Osteocyte (in vitro differentiated cells): Measurements from ENCODE around the gene CPN2. TPM values are rescaled to one million over a fixed set of nuclear protein-coding genes. Genes with fewer than 3 reads are reported as not detected.

Experiments
- DNase-seq: peaks from one replicate; pipeline ENCODE4 v3.0.0; 2021; ENCODE audit warnings: mixed read lengths; ENCODE audit not compliant: unreplicated experiment; ENCODE audit errors: extremely low spot score
- H3K27ac Mint-ChIP-seq: one replicate; pipeline ENCODE4 v1.8.0; 2021; ENCODE audit warnings: mild to moderate bottlenecking, mixed read lengths; ENCODE audit not compliant: unreplicated experiment
- H3K27me3 Mint-ChIP-seq: one replicate; pipeline ENCODE4 v1.8.0; 2021; ENCODE audit warnings: mixed read lengths; ENCODE audit not compliant: unreplicated experiment
- H3K36me3 Mint-ChIP-seq: one replicate; pipeline ENCODE4 v1.8.0; 2021; ENCODE audit warnings: mixed read lengths; ENCODE audit not compliant: unreplicated experiment
- H3K4me1 Mint-ChIP-seq: one replicate; pipeline ENCODE4 v1.8.0; 2021; ENCODE audit warnings: mixed read lengths; ENCODE audit not compliant: unreplicated experiment
- H3K4me3 Mint-ChIP-seq: one replicate; pipeline ENCODE4 v1.8.0; 2021; ENCODE audit warnings: mild to moderate bottlenecking, moderate library complexity, mixed read lengths; ENCODE audit not compliant: unreplicated experiment
- H3K9me3 Mint-ChIP-seq: one replicate; pipeline ENCODE4 v1.8.0; 2021; ENCODE audit warnings: mixed read lengths; ENCODE audit not compliant: unreplicated experiment
- CTCF ChIP-seq: fragments of 200-600 bp; sonication (generic); IDR thresholded peaks from 2 replicates; pipeline ENCODE4 v1.5.0; 2021; ENCODE audit warnings: antibody characterized with exemption, mild to moderate bottlenecking, moderate library complexity
- total RNA-seq: library from RNA; stranded (reverse); gene quantifications from 2 replicates; pipeline ENCODE4 v1.2.1, GENCODE V29; 2021

CPN2 gene
- total RNA-seq, 1 donor from 2014 or later, result not detected

DNA sequence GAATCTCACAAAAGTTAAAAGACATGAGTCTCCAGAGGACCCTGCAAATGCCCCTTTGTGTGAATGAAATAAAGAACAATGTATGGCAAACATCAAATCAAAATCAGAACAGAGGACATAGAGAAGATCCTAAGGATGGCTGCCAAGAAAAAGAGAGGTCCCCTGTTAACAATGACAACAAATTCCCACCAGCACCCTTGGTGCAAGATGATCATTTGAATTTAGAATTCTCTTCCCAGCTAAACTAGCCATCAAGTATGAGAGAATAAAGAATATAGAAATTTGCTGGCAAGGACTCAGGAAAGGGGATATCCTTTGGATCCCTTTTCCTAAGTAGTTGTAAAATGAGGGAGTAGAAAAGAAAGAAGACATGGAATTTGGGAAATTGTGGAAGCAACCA lies 39.7 kb upstream of the CPN2 start:
- H3K9me3 Mint-ChIP-seq, result peaks cover 17% of the 10 kb centered on the region
- no peak for TF ChIP-seq CTCF
- H3K4me3 Mint-ChIP-seq, result no peak overlapping the region
- H3K27me3 Mint-ChIP-seq, result peaks cover 33% of the 10 kb centered on the region
- H3K36me3 Mint-ChIP-seq, result peaks cover 8% of the 10 kb centered on the region
- no peaks in the 10 kb centered on the region for H3K4me1 Mint-ChIP-seq
- DNase-seq, result no peak
- no peak overlapping the region for H3K27ac Mint-ChIP-seq

DNA sequence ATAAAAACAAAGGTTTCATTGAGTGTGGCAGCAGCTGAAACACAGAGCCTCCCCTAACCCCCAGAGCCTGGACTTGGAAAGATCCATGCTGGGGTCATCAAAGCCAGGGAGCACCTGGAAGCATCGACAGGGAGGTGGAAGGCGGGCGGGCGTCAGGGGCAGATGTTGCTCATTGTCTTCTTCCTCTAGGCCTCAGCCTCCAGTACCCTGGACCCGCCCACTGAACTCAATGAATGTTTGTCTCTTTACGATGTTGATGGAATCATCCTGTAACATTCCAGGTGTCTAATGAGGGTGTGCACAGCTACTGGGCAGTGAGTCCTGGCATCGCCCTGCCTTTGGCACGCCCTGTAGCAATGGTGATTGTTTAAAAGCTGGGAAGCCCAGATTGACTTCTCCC lies 38.1 kb upstream of the CPN2 start:
- Mint-ChIP-seq H3K36me3 (peaks cover 8% of the 10 kb centered on the region), H3K27ac (no peak overlapping the region), H3K4me1 (no peaks in the 10 kb centered on the region), H3K4me3 (no peak overlapping the region), H3K9me3 (peaks cover 17% of the 10 kb centered on the region), H3K27me3 (peaks cover 33% of the 10 kb centered on the region)
- no peak for DNase-seq
- TF ChIP-seq CTCF, result no peak

DNA sequence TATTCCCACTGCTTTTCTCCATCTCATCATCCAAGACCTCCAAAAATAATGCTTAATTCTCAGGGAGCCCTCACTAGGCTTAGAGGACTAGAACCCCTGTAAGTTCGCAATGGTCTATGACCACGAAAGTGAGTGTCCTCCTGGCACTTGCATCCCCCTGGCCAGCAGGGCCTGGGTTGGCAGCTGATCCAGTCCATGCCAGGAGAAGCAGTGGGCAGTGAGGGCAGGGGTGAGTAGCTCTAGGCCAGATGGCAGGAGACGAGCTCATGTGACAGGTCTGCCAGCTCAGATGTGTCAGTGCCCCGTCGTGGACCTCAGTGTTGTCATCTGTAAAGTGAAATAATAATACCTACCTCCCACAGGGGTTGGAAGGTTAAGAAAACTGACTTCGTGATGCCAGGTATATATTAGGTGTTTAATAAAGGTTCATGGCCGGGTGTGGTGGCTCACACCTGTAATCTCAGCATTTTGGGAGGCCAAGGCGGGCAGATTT lies 36.8 kb upstream of the CPN2 start:
- H3K4me3 Mint-ChIP-seq, result no peak overlapping the region
- H3K27me3 Mint-ChIP-seq, result peaks cover 42% of the 10 kb centered on the region

DNA sequence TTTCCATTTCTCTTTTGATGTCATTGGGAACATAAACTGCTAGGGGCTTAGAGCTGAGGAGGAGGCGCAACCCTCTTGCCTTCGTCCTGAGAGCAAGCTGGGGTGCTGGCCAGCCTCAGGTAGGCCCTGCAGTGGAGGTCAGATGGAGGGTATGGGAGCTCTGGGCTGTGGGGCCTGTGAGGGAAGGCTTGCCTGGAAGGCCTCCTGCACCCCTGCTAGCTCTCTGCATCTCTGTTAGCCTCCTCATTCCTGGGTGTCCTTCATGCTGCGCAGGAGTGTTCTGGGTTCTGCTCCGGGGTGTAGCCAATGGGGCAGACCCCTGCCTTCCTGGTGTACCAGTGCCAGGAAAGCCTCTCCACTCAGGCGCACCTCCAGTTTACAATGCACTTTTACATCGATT lies 36.1 kb upstream of the CPN2 start:
- peak; percentile 60 for DNase-seq
- Mint-ChIP-seq H3K9me3 (peaks cover 17% of the 10 kb centered on the region), H3K27me3 (peaks cover 46% of the 10 kb centered on the region), H3K27ac (no peak overlapping the region), H3K36me3 (peaks cover 8% of the 10 kb centered on the region), H3K4me3 (no peak overlapping the region), H3K4me1 (no peaks in the 10 kb centered on the region)
- TF ChIP-seq CTCF, result no peak

More for the DNA sequence above, 36.8 kb upstream of the CPN2 start:
- TF ChIP-seq CTCF, result no peak
- H3K4me1 Mint-ChIP-seq, result no peaks in the 10 kb centered on the region
- H3K27ac Mint-ChIP-seq, result no peak overlapping the region
- H3K36me3 Mint-ChIP-seq, result peaks cover 8% of the 10 kb centered on the region
- peak; percentile 79 for DNase-seq
- H3K9me3 Mint-ChIP-seq, result peaks cover 17% of the 10 kb centered on the region

DNA sequence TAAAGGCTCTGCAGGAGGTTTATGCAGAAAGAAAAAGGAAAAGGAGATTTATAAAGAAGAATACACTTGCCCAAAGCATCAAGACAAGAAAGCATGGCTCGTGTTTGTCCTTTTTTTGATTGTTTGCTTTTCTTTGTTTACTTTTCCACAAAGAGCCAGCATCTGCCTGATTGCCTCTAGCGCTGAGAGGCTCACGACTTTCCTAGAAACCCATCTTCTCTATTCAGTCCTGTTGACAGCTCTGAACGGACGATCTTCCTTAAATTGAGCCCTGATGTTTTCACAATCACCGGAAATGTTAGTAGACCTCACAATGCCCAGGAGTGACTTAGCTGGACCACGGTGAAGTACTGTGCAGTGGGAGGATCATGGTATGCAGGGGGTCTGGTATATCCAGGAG lies 35.5 kb upstream of the CPN2 start:
- peaks cover 47% of the 10 kb centered on the region for H3K27me3 Mint-ChIP-seq
- no peak for TF ChIP-seq CTCF
- H3K4me1 Mint-ChIP-seq, result no peaks in the 10 kb centered on the region
- peaks cover 17% of the 10 kb centered on the region for H3K9me3 Mint-ChIP-seq
- DNase-seq, result peak; percentile 11
- no peak overlapping the region for H3K4me3 Mint-ChIP-seq
- H3K36me3 Mint-ChIP-seq, result peaks cover 8% of the 10 kb centered on the region
- no peak overlapping the region for H3K27ac Mint-ChIP-seq
